ENCODE measurements around the gene SERTM1.

- no peak for TF ChIP-seq CTCF (IDR thresholded peaks at IDR 0.05)
- no peak for TF ChIP-seq POLR2A (IDR thresholded peaks at IDR 0.05)
- TF ChIP-seq POLR2AphosphoS5 (IDR thresholded peaks at IDR 0.05), result no peak
- TF ChIP-seq EP300 (IDR thresholded peaks at IDR 0.05), result no peak
Measured at GRCh38 chr13:36673352-36673751, 468 bp upstream of the SERTM1 start.

Measured in gastroesophageal sphincter (tissue), 3 donors.